OCI-LY7 (cell line): ENCODE data around the gene SLC13A3. TPM values are rescaled to one million over a fixed set of nuclear protein-coding genes. Genes with fewer than 3 reads are reported as not detected.

Experiments
- BruUV-seq: library from RNA; stranded (reverse); fragments of 400-500 nt; replicated peaks from 2 replicates; lab custom pipeline; 2021; lab: Mats Ljungman, UMichigan
- CTCF ChIA-PET: fragments of 300-600 bp; sonication (Branson Sonifier 250); formaldehyde crosslinking; loops from one replicate; lab custom pipeline; 2022; ENCODE audit warnings: antibody characterized with exemption; ENCODE audit not compliant: unreplicated experiment; lab: Charles Lee
- POLR2A ChIA-PET: fragments of 300-600 bp; sonication (Branson Sonifier 250); formaldehyde crosslinking; loops from one replicate; lab custom pipeline; 2022; ENCODE audit warnings: antibody characterized with exemption; lab: Charles Lee
- DNase-seq: peaks from one replicate; pipeline ENCODE4 v3.0.0-alpha.2; 2015; ENCODE audit warnings: low spot score
- H2AFZ ChIP-seq: fragments of 200-600 bp; sonication (generic), shearing (Covaris generic); 2 replicates; pipeline ENCODE4 v1.6.1; 2014; ENCODE audit warnings: mild to moderate bottlenecking, antibody characterized with exemption, low read length, moderate library complexity
- H3K27ac ChIP-seq: fragments of 200-600 bp; sonication (generic); 2 replicates; pipeline ENCODE4 v1.5.1; 2014; ENCODE audit warnings: mixed run types, low read depth, mild to moderate bottlenecking, moderate library complexity, low read length, inconsistent platforms; ENCODE audit not compliant: poor library complexity, severe bottlenecking
- H3K36me3 ChIP-seq: fragments of 200-600 bp; sonication (generic); 2 replicates; pipeline ENCODE4 v1.6.1; 2014; ENCODE audit warnings: mild to moderate bottlenecking, antibody characterized with exemption, low read length, moderate library complexity, mixed read lengths; ENCODE audit not compliant: insufficient read depth
- H3K4me1 ChIP-seq: fragments of 200-600 bp; sonication (generic); 2 replicates; pipeline ENCODE4 v1.5.1; 2014; ENCODE audit warnings: mild to moderate bottlenecking, low read length; ENCODE audit not compliant: insufficient read depth, poor library complexity, severe bottlenecking
- H3K4me2 ChIP-seq: fragments of 200-600 bp; sonication (generic); 2 replicates; pipeline ENCODE4 v1.6.1; 2014; ENCODE audit warnings: mild to moderate bottlenecking, low read length
- H3K4me3 ChIP-seq: fragments of 200-600 bp; sonication (generic); 2 replicates; pipeline ENCODE4 v1.5.1; 2014; ENCODE audit warnings: mild to moderate bottlenecking, low read depth, low read length; ENCODE audit not compliant: poor library complexity, severe bottlenecking
- H3K79me2 ChIP-seq: fragments of 200-600 bp; sonication (generic); 2 replicates; pipeline ENCODE4 v1.6.1; 2016; ENCODE audit warnings: low read depth, mild to moderate bottlenecking, low read length, moderate library complexity, mixed read lengths; ENCODE audit not compliant: insufficient read depth
- H3K9me2 ChIP-seq: fragments of 200-600 bp; sonication (generic); 2 replicates; pipeline ENCODE4 v1.6.1; 2016; ENCODE audit warnings: mild to moderate bottlenecking, low read length, mixed read lengths; ENCODE audit not compliant: insufficient read depth
- H3K9me3 ChIP-seq: fragments of 200-600 bp; sonication (generic); 2 replicates; pipeline ENCODE4 v1.6.1; 2014; ENCODE audit warnings: mild to moderate bottlenecking, mixed run types, low read length, mixed read lengths
- H4K20me1 ChIP-seq: fragments of 200-600 bp; sonication (generic); 2 replicates; pipeline ENCODE4 v1.6.1; 2014; ENCODE audit warnings: mild to moderate bottlenecking, antibody characterized with exemption, low read length, moderate library complexity, mixed read lengths; ENCODE audit not compliant: insufficient read depth
- CTCF ChIP-seq: fragments of 200-600 bp; sonication (generic); conservative IDR thresholded peaks from 2 replicates; pipeline ENCODE4 v1.5.1; 2014; ENCODE audit warnings: mild to moderate bottlenecking, antibody characterized with exemption, low read length, moderate library complexity, mixed read lengths
- EZH2phosphoT487 ChIP-seq: fragments of 200-600 bp; sonication (generic); IDR thresholded peaks from 2 replicates; pipeline ENCODE4 v1.6.1; 2018; ENCODE audit warnings: low read depth, borderline replicate concordance, mild to moderate bottlenecking, mixed run types, antibody characterized with exemption, low read length, moderate library complexity, mixed read lengths
- intact Hi-C: fragments of 100-400 bp; cut with micrococcal nuclease; formaldehyde crosslinking; loops from one replicate; pipeline ENCODE4 v1.10.0; 2022; ENCODE audit not compliant: unreplicated experiment
- total RNA-seq, 2 experiments: library from RNA; depleted of rRNA in 1 of 2; stranded (reverse); fragments of >200 nt in 1 of 2; shearing (Covaris generic) in 1 of 2; gene quantifications; 2 replicates each; pipeline ENCODE4 v1.2.3, GENCODE V29; 2014 to 2022

The SLC13A3 gene
- total RNA-seq, 2 experiments from 2014 or later: not detected

GRCh38 chr20:46550461-46550860 is 100.8 kb downstream of the SLC13A3 start, which contains the start of gene OCSTAMP:
OCSTAMP (minus strand) TSS chr20:46550654; CDS start chr20:46550560, 94 bp downstream.
- POLR2A ChIA-PET: no interaction called here
- no peak within 1 kb of the TSS for H3K27ac ChIP-seq
- H3K9me3 ChIP-seq: no peaks in the 10 kb centered on the region
- no peak within 1 kb of the TSS for H2AFZ ChIP-seq
- no peak within 1 kb of the TSS for H3K4me3 ChIP-seq
- no peaks in the 10 kb centered on the region for H3K79me2 ChIP-seq
- intact Hi-C loops: no loop called here
- no peak for DNase-seq
- H4K20me1 ChIP-seq: no peaks in the 10 kb centered on the region
- no peaks in the 10 kb centered on the region for H3K36me3 ChIP-seq
- H3K9me2 ChIP-seq: no peaks in the 10 kb centered on the region
- H3K4me1 ChIP-seq: peaks cover 10% of the 10 kb centered on the region
- CTCF ChIA-PET: no interaction called here
- TF ChIP-seq CTCF (no peak), EZH2phosphoT487 (no peak)
- H3K4me2 ChIP-seq: no peak within 1 kb of the TSS
- BruUV-seq: no TSS peak

- Histone ChIP-seq H3K9me2 (no peaks in the 10 kb centered on the region), H3K36me3 (no peaks in the 10 kb centered on the region), H3K4me1 (peaks cover 10% of the 10 kb centered on the region), H3K4me3 (no peak overlapping the region), H3K9me3 (no peaks in the 10 kb centered on the region), H4K20me1 (no peaks in the 10 kb centered on the region), H2AFZ (no peak overlapping the region), H3K4me2 (no peak overlapping the region), H3K27ac (no peak overlapping the region), H3K79me2 (no peaks in the 10 kb centered on the region)
- TF ChIP-seq EZH2phosphoT487 (no peak), CTCF (0 out of 2 replicates have a peak, but pooled peaks have one; percentile 23)
- DNase-seq: no peak
- POLR2A ChIA-PET: no interaction called here
- no TSS peak for BruUV-seq
- intact Hi-C loops: no loop called here
- CTCF ChIA-PET: no interaction called here
Measured at GRCh38 chr20:46549188-46549972, 101.9 kb downstream of the SLC13A3 start.

- no peaks in the 10 kb centered on the region for H3K79me2 ChIP-seq
- H3K9me3 ChIP-seq: no peaks in the 10 kb centered on the region
- intact Hi-C loops: no loop called here
- no peaks in the 10 kb centered on the region for H3K36me3 ChIP-seq
- peaks cover 10% of the 10 kb centered on the region for H3K4me1 ChIP-seq
- ChIA-PET POLR2A (no interaction called here), CTCF (no interaction called here)
- TF ChIP-seq EZH2phosphoT487: no peak
- TF ChIP-seq CTCF: no peak
- no TSS peak for BruUV-seq
- DNase-seq: no peak
- H3K27ac ChIP-seq: no peak overlapping the region
- no peak overlapping the region for H3K4me3 ChIP-seq
- H2AFZ ChIP-seq: no peak overlapping the region
- no peak overlapping the region for H3K4me2 ChIP-seq
- no peaks in the 10 kb centered on the region for H3K9me2 ChIP-seq
- no peaks in the 10 kb centered on the region for H4K20me1 ChIP-seq
Measured at GRCh38 chr20:46548688-46549087, 102.6 kb downstream of the SLC13A3 start.
